ENCODE measurements around the gene ATIC.
"Not testable (repeated sequence)": the region's sequence is repeated elsewhere in the genome, so short reads cannot be mapped to it uniquely, and the experiment has no call there.

ATIC gene

GRCh38 chr2:215316336-215316735 lies 4.5 kb downstream of the ATIC start:
- DNase-seq, result no peak

GRCh38 chr2:215319500-215319899 lies 7.6 kb downstream of the ATIC start:
- no peak for DNase-seq

- DNase-seq, result no peak
Measured at GRCh38 chr2:215320102-215320501, 8.2 kb downstream of the ATIC start.

- DNase-seq, result no peak
Measured at GRCh38 chr2:215320679-215321078, 8.8 kb downstream of the ATIC start.

GRCh38 chr2:215324811-215325210 lies 13.0 kb downstream of the ATIC start:
- peak; percentile 54 for DNase-seq

GRCh38 chr2:215328066-215328465 lies 16.2 kb downstream of the ATIC start:
- DNase-seq, result no peak

GRCh38 chr2:215332872-215333595 lies 21.2 kb downstream of the ATIC start:
- no peak for DNase-seq

GRCh38 chr2:215338883-215339679 lies 27.2 kb downstream of the ATIC start:
- DNase-seq, result no peak

- no peak for DNase-seq
Measured at GRCh38 chr2:215347878-215348277, 36.0 kb downstream of the ATIC start.

GRCh38 chr2:215352602-215353001 lies 40.7 kb downstream of the ATIC start:
- DNase-seq, result no peak

- DNase-seq, result no peak
Measured at GRCh38 chr2:215354771-215355695, 43.2 kb downstream of the ATIC start.

- no peak for DNase-seq
Measured at GRCh38 chr2:215355801-215356200, 43.9 kb downstream of the ATIC start.

- DNase-seq, result no peak
Measured at GRCh38 chr2:215356334-215356947, 44.6 kb downstream of the ATIC start.

GRCh38 chr2:215356948-215357461 lies 45.1 kb downstream of the ATIC start:
- DNase-seq, result no peak

GRCh38 chr2:215357660-215358059 lies 45.8 kb downstream of the ATIC start:
- DNase-seq, result no peak

- DNase-seq, result no peak
Measured at GRCh38 chr2:215358312-215358845, 46.5 kb downstream of the ATIC start.

GRCh38 chr2:215358891-215359575 lies 47.2 kb downstream of the ATIC start:
- DNase-seq, result no peak

GRCh38 chr2:215359576-215359922 lies 47.7 kb downstream of the ATIC start:
- DNase-seq, result no peak

- not testable (repeated sequence) for DNase-seq
Measured at GRCh38 chr2:215360059-215360458, 48.2 kb downstream of the ATIC start.

- DNase-seq, result no peak
Measured at GRCh38 chr2:215360596-215360995, 48.7 kb downstream of the ATIC start.

- DNase-seq, result no peak
Measured at GRCh38 chr2:215361211-215361875, 49.5 kb downstream of the ATIC start.
